ENCODE data around the gene DHRSX. TPM values are rescaled to one million over a fixed set of nuclear protein-coding genes. Genes with fewer than 3 reads are reported as not detected.
"Not testable (repeated sequence)": the region's sequence is repeated elsewhere in the genome, so short reads cannot be mapped to it uniquely, and the experiment has no call there.

The DHRSX gene
- polyA plus RNA-seq, 1 donor from 2014 or later, result 15.7 TPM

DNA sequence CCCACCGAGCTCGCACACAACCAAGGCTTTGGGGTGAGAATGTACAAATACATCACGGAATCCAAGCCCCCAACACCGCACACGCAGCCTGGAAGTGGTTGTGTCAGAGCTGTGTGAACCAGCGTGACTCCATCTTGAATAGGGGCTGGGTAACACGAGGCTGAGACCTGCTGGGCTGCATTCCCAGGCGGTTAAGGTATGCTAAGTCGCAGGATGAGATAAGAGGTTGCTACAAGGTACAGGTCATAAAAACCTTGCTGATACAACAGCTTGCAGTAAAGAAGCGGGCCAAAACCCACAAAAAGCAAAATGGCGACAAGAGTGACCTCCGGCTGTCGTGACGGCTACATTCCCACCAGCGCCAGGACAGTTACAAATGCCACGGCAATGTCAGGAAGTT, 258.4 kb downstream of the DHRSX start:
- Histone ChIP-seq H3K4me2 (ENCODE audit: low read length) (no peak overlapping the region), H3K9me3 (ENCODE audit: low read length) (no peaks in the 10 kb centered on the region), H3K36me3 (ENCODE audit: insufficient read depth, low read length) (no peaks in the 10 kb centered on the region), H3F3A (ENCODE audit: insufficient read depth, low read length, poor library complexity, severe bottlenecking) (no peaks in the 10 kb centered on the region), H3K27ac (ENCODE audit: low read length) (no peak overlapping the region), H3K79me2 (replicated peaks; ENCODE audit: insufficient read depth, low read length) (no peaks in the 10 kb centered on the region), H3K4me3 (ENCODE audit: low read length) (no peak overlapping the region), H3K27me3 (ENCODE audit: insufficient read depth, low read depth, low read length) (no peaks in the 10 kb centered on the region), H2AFZ (ENCODE audit: low read depth, low read length) (no peak overlapping the region), H4K20me1 (ENCODE audit: insufficient read depth) (no peaks in the 10 kb centered on the region), H3K9me2 (ENCODE audit: insufficient read depth, low read length) (no peaks in the 10 kb centered on the region), H3K9ac (ENCODE audit: low read length) (no peak overlapping the region)
- TF ChIP-seq MXI1 (conservative IDR thresholded peaks at IDR 0.05; ENCODE audit: poor library complexity, severe bottlenecking) (no peak), RAD21 (conservative IDR thresholded peaks at IDR 0.05) (no peak), EP300 (conservative IDR thresholded peaks at IDR 0.05; ENCODE audit: poor library complexity, severe bottlenecking) (no peak), POLR2AphosphoS5 (IDR thresholded peaks at IDR 0.05) (no peak), TAF1 (IDR thresholded peaks at IDR 0.05; ENCODE audit: low read depth) (no peak), EZH2 (IDR thresholded peaks at IDR 0.05; ENCODE audit: borderline replicate concordance, insufficient read depth, low read length, poor library complexity, severe bottlenecking) (no peak)
- TF ChIP-seq, protein P1, sequence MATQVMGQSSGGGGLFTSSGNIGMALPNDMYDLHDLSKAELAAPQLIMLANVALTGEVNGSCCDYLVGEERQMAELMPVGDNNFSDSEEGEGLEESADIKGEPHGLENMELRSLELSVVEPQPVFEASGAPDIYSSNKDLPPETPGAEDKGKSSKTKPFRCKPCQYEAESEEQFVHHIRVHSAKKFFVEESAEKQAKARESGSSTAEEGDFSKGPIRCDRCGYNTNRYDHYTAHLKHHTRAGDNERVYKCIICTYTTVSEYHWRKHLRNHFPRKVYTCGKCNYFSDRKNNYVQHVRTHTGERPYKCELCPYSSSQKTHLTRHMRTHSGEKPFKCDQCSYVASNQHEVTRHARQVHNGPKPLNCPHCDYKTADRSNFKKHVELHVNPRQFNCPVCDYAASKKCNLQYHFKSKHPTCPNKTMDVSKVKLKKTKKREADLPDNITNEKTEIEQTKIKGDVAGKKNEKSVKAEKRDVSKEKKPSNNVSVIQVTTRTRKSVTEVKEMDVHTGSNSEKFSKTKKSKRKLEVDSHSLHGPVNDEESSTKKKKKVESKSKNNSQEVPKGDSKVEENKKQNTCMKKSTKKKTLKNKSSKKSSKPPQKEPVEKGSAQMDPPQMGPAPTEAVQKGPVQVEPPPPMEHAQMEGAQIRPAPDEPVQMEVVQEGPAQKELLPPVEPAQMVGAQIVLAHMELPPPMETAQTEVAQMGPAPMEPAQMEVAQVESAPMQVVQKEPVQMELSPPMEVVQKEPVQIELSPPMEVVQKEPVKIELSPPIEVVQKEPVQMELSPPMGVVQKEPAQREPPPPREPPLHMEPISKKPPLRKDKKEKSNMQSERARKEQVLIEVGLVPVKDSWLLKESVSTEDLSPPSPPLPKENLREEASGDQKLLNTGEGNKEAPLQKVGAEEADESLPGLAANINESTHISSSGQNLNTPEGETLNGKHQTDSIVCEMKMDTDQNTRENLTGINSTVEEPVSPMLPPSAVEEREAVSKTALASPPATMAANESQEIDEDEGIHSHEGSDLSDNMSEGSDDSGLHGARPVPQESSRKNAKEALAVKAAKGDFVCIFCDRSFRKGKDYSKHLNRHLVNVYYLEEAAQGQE (IDR thresholded peaks at IDR 0.05; ENCODE audit: borderline replicate concordance), result no peak

DNA sequence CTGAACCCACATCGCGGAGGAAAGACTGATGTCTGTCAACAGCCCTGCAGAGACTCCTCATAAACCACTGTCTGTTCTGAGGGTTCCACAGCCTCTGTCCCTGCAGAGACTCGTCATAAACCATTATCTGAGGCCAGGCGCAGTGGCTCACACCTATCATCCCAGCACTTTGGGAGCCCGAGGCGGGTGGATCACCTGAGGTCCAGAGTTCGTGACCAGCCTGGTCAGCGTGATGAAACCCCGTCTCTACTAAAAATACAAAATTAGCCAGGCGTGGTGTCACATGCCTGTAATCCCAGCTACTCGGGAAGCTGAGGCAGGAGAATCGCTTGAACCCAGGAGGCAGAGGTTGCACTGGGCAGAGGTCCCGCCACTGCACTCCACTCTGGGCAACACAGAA, 259.3 kb downstream of the DHRSX start:
- not testable (repeated sequence) for H3K4me3 ChIP-seq (ENCODE audit: low read length); H3K79me2 ChIP-seq (replicated peaks; ENCODE audit: insufficient read depth, low read length); H3K9ac ChIP-seq (ENCODE audit: low read length); H2AFZ ChIP-seq (ENCODE audit: low read depth, low read length); H3F3A ChIP-seq (ENCODE audit: insufficient read depth, low read length, poor library complexity, severe bottlenecking); H4K20me1 ChIP-seq (ENCODE audit: insufficient read depth); H3K4me2 ChIP-seq (ENCODE audit: low read length); H3K9me3 ChIP-seq (ENCODE audit: low read length); H3K36me3 ChIP-seq (ENCODE audit: insufficient read depth, low read length); H3K9me2 ChIP-seq (ENCODE audit: insufficient read depth, low read length); H3K27ac ChIP-seq (ENCODE audit: low read length); H3K27me3 ChIP-seq (ENCODE audit: insufficient read depth, low read depth, low read length)

DNA sequence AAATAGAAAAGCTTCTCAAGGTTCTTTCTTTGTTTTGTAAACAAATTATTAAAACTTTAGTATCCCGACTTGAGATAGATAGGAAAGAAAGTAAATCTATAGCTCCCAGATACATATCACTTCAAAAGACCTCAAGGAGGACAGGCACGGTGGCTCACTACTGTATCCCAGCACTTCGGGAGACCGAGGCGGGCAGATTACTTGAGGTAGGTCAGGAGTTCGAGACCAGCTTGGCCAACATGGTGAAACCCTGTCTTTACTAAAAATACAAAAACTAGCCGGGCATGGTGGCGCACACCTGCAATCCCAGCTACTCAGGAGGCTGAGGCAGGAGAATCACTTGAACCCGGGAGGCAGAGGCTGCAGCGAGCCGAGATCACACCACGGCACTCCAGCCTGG, 260.0 kb downstream of the DHRSX start:
- not testable (repeated sequence) for H3K9me3 ChIP-seq (ENCODE audit: low read length); H3F3A ChIP-seq (ENCODE audit: insufficient read depth, low read length, poor library complexity, severe bottlenecking); H3K4me2 ChIP-seq (ENCODE audit: low read length); H3K79me2 ChIP-seq (replicated peaks; ENCODE audit: insufficient read depth, low read length); H3K9me2 ChIP-seq (ENCODE audit: insufficient read depth, low read length); H4K20me1 ChIP-seq (ENCODE audit: insufficient read depth); H3K36me3 ChIP-seq (ENCODE audit: insufficient read depth, low read length); H3K27me3 ChIP-seq (ENCODE audit: insufficient read depth, low read depth, low read length); H3K9ac ChIP-seq (ENCODE audit: low read length); H3K4me3 ChIP-seq (ENCODE audit: low read length); H3K27ac ChIP-seq (ENCODE audit: low read length); H2AFZ ChIP-seq (ENCODE audit: low read depth, low read length)

DNA sequence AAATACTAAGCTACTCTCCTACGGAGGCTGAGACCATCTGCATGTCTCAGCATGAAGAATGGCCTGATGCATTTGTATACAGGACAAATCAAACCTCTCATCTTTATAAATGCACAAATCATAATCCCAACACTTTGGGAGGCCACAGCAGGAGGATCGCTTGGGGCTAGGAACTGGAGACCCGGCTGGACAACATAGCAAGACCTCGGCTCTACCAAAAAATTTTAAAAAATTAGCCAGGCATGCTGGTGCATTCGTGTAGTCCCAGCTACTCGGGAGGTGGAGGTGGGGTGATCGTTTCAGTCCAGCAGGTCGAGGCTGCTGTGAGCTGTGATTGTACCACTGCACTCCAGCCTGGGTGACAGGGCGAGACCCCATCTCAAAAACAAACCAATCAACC, 262.8 kb downstream of the DHRSX start:
- Histone ChIP-seq H3K27ac (ENCODE audit: low read length) (no peak overlapping the region), H3K9me2 (ENCODE audit: insufficient read depth, low read length) (no peaks in the 10 kb centered on the region), H3K79me2 (replicated peaks; ENCODE audit: insufficient read depth, low read length) (no peaks in the 10 kb centered on the region)

More for the DNA sequence above, 262.8 kb downstream of the DHRSX start:
- no peak overlapping the region for H2AFZ ChIP-seq (ENCODE audit: low read depth, low read length)
- no peak overlapping the region for H3K4me2 ChIP-seq (ENCODE audit: low read length)
- H3K36me3 ChIP-seq (ENCODE audit: insufficient read depth, low read length), result no peaks in the 10 kb centered on the region
- TF ChIP-seq MXI1 (conservative IDR thresholded peaks at IDR 0.05; ENCODE audit: poor library complexity, severe bottlenecking) (no peak), EZH2 (IDR thresholded peaks at IDR 0.05; ENCODE audit: borderline replicate concordance, insufficient read depth, low read length, poor library complexity, severe bottlenecking) (no peak), POLR2AphosphoS5 (IDR thresholded peaks at IDR 0.05) (no peak), EP300 (conservative IDR thresholded peaks at IDR 0.05; ENCODE audit: poor library complexity, severe bottlenecking) (no peak), TAF1 (IDR thresholded peaks at IDR 0.05; ENCODE audit: low read depth) (no peak), SMC3 (conservative IDR thresholded peaks at IDR 0.05; ENCODE audit: poor library complexity) (no peak), RAD21 (conservative IDR thresholded peaks at IDR 0.05) (no peak)
- TF ChIP-seq, protein P1 (IDR thresholded peaks at IDR 0.05; ENCODE audit: borderline replicate concordance), result no peak
- TF ChIP-seq, protein P2, sequence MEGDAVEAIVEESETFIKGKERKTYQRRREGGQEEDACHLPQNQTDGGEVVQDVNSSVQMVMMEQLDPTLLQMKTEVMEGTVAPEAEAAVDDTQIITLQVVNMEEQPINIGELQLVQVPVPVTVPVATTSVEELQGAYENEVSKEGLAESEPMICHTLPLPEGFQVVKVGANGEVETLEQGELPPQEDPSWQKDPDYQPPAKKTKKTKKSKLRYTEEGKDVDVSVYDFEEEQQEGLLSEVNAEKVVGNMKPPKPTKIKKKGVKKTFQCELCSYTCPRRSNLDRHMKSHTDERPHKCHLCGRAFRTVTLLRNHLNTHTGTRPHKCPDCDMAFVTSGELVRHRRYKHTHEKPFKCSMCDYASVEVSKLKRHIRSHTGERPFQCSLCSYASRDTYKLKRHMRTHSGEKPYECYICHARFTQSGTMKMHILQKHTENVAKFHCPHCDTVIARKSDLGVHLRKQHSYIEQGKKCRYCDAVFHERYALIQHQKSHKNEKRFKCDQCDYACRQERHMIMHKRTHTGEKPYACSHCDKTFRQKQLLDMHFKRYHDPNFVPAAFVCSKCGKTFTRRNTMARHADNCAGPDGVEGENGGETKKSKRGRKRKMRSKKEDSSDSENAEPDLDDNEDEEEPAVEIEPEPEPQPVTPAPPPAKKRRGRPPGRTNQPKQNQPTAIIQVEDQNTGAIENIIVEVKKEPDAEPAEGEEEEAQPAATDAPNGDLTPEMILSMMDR (IDR thresholded peaks at IDR 0.05; ENCODE audit: poor library complexity, severe bottlenecking), result no peak
- H3K4me3 ChIP-seq (ENCODE audit: low read length), result no peak overlapping the region
- peaks cover 3% of the 10 kb centered on the region for H3F3A ChIP-seq (ENCODE audit: insufficient read depth, low read length, poor library complexity, severe bottlenecking)
- no peak overlapping the region for H3K9ac ChIP-seq (ENCODE audit: low read length)
- H4K20me1 ChIP-seq (ENCODE audit: insufficient read depth), result no peaks in the 10 kb centered on the region
- no peaks in the 10 kb centered on the region for H3K27me3 ChIP-seq (ENCODE audit: insufficient read depth, low read depth, low read length)
- no peaks in the 10 kb centered on the region for H3K9me3 ChIP-seq (ENCODE audit: low read length)

Data from neural cell (in vitro differentiated cells).